Bronchial epithelial cell (primary cell): ENCODE results near the gene TMEM43. TPM values are rescaled to one million over a fixed set of nuclear protein-coding genes. Genes with fewer than 3 reads are reported as not detected.

Source experiments
- DNase-seq: peaks from one replicate; pipeline ENCODE4 v3.0.0-alpha.2; 2010; ENCODE audit warnings: low read depth
- FAIRE-seq: peaks from 2 replicates; lab custom pipeline; 2011; peaks lifted over from hg19 to GRCh38; lab: Jason Lieb, UNC
- H3K27me3 ChIP-seq: 2 replicates; pipeline ENCODE4 v1.5.1; 2011; ENCODE audit warnings: low read length; ENCODE audit not compliant: control insufficient read depth, insufficient read depth
- H3K36me3 ChIP-seq: 2 replicates; pipeline ENCODE4 v1.5.1; 2011; ENCODE audit warnings: low read length; ENCODE audit not compliant: control insufficient read depth, insufficient read depth
- H3K4me3 ChIP-seq: 2 replicates; pipeline ENCODE4 v1.5.1; 2011; ENCODE audit warnings: mild to moderate bottlenecking, low read depth, low read length, control low read depth
- total RNA-seq: library from RNA; depleted of rRNA; stranded (reverse); fragments of >200 nt; gene quantifications from 2 replicates; pipeline ENCODE4 v1.2.1, GENCODE V29; 2014
- TF ChIP-seq, protein P1 (sequence below): IDR thresholded peaks from 2 replicates; pipeline ENCODE4 v1.5.1; 2011; ENCODE audit warnings: mild to moderate bottlenecking, moderate library complexity, low read length, control low read depth, inconsistent platforms; ENCODE audit not compliant: insufficient read depth, severe bottlenecking

Gene TMEM43
- total RNA-seq, 1 donor from 2014 or later = 88.5 TPM

GRCh38 chr3:14157951-14158350 is 33.1 kb downstream of the TMEM43 start:
- no peak for DNase-seq
- no peak overlapping the region for H3K4me3 ChIP-seq
- FAIRE-seq = peak; percentile 7
- peaks cover 25% of the 10 kb centered on the region for H3K36me3 ChIP-seq
- no peaks in the 10 kb centered on the region for H3K27me3 ChIP-seq
- TF ChIP-seq, protein P1, sequence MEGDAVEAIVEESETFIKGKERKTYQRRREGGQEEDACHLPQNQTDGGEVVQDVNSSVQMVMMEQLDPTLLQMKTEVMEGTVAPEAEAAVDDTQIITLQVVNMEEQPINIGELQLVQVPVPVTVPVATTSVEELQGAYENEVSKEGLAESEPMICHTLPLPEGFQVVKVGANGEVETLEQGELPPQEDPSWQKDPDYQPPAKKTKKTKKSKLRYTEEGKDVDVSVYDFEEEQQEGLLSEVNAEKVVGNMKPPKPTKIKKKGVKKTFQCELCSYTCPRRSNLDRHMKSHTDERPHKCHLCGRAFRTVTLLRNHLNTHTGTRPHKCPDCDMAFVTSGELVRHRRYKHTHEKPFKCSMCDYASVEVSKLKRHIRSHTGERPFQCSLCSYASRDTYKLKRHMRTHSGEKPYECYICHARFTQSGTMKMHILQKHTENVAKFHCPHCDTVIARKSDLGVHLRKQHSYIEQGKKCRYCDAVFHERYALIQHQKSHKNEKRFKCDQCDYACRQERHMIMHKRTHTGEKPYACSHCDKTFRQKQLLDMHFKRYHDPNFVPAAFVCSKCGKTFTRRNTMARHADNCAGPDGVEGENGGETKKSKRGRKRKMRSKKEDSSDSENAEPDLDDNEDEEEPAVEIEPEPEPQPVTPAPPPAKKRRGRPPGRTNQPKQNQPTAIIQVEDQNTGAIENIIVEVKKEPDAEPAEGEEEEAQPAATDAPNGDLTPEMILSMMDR = no peak

DNA sequence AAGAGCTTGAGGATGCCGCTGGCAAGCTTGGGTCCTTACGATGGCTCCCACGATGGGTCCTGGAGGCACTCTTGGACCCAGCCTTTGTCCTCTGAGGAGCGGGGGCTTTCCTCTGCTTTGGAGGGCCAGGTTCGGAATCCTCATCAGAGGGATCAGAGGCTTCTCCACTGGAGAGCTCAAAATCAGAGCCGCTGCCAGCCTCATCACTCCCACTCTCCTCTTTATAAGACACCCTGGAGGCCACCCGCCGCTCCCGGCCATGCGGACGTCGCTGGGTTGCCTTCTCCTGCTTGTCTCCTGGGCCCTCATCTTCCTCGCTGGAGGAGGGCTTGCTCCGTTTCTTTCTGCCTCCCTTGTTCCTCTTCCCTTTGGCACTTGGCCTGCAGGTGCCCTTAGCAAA is 33.5 kb downstream of the TMEM43 start:
- H3K27me3 ChIP-seq = no peaks in the 10 kb centered on the region
- no peak overlapping the region for H3K4me3 ChIP-seq
- DNase-seq = no peak
- peaks cover 25% of the 10 kb centered on the region for H3K36me3 ChIP-seq
- no peak for FAIRE-seq
- TF ChIP-seq, protein P1 = no peak

DNA sequence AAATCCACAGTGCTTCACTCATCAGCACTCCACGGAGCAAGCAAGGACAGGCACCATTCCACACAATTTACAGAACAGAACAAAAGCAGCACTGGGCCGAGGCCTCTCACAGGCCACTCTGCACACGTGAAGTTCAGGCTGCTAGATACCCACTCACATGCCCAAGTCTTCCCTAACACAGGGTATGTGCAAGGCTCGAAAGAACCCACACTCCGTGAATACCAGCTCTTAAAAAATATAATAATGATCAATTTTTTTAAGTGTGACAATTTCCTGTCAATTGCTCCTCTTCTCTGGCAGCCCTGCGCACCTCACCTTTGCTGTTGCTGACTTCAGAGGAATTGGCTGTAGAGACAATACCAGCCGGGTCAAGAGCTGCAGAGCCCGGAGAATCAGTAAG is 34.6 kb downstream of the TMEM43 start:
- H3K27me3 ChIP-seq = no peaks in the 10 kb centered on the region
- FAIRE-seq = no peak
- DNase-seq = no peak
- no peak overlapping the region for H3K4me3 ChIP-seq
- peaks cover 26% of the 10 kb centered on the region for H3K36me3 ChIP-seq
- TF ChIP-seq, protein P1 = no peak

DNA sequence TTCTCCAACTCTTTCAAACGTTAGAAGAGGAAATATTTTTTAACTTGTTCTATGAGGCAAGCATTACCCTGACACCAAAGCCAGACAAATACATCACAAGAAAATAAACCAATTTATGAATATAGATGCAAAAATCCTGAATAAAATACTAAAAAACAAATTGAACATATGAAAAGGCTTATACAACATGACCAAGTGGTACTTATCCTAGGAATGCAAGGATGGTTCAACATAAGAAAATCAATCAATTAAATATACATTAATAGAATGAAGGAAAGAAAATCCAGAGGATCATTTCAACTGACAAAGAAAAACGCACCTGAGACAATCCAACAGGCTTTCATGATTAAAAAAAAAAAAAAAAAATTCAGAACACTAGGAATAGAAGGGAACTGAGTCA is 36.4 kb downstream of the TMEM43 start:
- Histone ChIP-seq H3K36me3 (peaks cover 31% of the 10 kb centered on the region), H3K4me3 (no peak overlapping the region), H3K27me3 (no peaks in the 10 kb centered on the region)
- FAIRE-seq = no peak
- TF ChIP-seq, protein P1 = no peak
- no peak for DNase-seq

DNA sequence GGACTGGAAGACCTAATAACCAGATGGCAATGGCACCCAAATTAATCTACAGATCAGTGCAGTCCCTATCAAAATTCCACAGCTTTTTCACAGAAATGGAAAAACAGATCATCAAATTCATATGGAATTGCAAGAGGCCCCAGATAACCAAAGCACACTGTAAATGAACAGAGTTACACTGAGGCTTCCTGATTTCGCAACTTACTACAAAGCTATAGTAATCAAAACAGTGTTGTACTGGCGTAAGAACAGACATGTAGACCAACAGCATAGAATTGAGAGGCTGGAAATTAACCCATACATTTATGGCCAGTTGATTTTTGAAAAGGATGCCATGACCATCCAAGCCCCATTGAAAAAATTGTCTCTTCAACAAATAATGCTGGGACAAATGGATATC is 37.3 kb downstream of the TMEM43 start:
- DNase-seq (no peak), FAIRE-seq (no peak)
- TF ChIP-seq, protein P1 = no peak
- Histone ChIP-seq H3K27me3 (no peaks in the 10 kb centered on the region), H3K4me3 (no peak overlapping the region), H3K36me3 (peaks cover 27% of the 10 kb centered on the region)

DNA sequence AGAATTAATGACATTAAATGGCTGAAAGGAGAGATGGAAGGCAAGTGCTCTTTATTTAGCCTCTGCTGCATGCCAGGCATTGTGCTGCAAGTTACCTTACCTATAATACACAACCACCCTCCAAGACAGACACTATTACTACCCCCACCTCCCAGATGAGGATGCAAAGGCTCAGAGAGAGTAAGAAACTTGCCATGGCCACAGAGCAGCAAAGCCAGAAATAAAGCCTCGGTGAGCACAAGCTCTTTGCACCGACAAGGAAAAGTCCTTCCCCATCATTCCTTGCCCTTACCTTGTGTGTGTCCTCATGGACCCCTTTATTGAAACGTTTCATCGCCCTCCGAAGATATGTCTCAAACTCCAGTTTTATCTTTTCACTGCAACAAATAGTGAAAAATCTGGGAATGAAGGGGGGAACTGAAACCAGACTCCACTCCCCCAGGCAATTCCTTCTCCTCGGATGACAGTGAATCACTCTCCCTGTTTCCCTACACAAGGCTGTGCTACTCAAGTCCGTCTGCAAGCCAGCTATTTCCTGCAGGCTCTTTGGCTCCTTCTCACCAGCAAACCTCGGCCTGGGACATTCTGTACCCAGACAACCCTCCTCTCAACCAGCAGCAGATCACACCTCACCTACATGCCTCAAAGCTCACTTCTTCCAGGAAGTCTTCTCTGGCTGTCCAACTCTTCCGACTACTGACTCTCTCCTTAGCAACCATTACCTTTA is 42.2 kb downstream of the TMEM43 start:
- Histone ChIP-seq H3K36me3 (peaks cover 25% of the 10 kb centered on the region), H3K27me3 (no peaks in the 10 kb centered on the region), H3K4me3 (no peak overlapping the region)
- FAIRE-seq (no peak), DNase-seq (peak; percentile 66)
- TF ChIP-seq, protein P1 = no peak
